NCI-H345 treated with DMSO at 0.1 percent for 48 hours (cell line): ENCODE measurements around the gene FAM25A.
"Not testable (repeated sequence)": the region's sequence is repeated elsewhere in the genome, so short reads cannot be mapped to it uniquely, and the experiment has no call there.

Experiments used
- DNase-seq: peaks from one replicate; lab custom pipeline; 2025; ENCODE audit not compliant: unreplicated experiment; lab: John Stamatoyannopoulos, UW

The FAM25A gene

DNA sequence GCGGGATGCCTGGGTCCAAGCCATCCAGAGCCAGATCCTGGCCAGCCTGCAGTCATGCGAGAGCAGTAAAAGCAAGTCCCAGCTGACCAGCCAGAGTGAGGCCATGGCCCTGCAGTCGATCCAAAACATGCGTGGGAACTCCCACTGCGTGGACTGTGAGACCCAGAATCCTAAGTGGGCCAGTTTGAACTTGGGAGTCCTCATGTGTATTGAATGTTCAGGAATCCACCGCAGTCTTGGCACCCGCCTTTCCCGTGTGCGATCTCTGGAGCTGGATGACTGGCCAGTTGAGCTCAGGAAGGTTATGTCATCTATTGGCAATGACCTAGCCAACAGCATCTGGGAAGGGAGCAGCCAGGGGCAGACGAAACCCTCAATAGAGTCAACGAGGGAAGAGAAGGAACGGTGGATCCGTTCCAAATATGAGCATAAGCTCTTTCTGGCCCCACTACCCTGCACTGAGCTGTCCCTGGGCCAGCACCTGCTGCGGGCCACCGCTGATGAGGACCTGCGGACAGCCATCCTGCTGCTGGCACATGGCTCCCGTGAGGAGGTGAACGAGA is 10.9 kb upstream of the FAM25A start:
- not testable (repeated sequence) for DNase-seq

DNA sequence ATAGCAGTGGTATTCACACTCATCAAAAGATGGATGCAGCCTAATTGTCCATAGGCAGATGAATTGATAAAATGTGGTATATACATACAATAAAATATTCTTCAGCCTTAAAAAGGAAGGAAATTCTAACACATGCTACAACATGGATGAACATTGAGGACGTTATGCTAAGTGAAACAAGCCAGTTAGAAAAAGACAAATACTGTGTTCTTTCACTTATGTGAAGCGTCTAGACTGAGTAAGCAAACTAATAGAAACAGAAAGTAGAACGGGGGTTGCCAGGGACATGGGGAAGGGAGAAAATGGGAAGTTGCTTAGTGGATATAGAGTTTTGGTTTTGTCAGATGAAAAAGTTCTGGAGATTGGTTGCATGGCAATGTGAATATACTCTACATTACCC is 6.6 kb upstream of the FAM25A start:
- not testable (repeated sequence) for DNase-seq

DNA sequence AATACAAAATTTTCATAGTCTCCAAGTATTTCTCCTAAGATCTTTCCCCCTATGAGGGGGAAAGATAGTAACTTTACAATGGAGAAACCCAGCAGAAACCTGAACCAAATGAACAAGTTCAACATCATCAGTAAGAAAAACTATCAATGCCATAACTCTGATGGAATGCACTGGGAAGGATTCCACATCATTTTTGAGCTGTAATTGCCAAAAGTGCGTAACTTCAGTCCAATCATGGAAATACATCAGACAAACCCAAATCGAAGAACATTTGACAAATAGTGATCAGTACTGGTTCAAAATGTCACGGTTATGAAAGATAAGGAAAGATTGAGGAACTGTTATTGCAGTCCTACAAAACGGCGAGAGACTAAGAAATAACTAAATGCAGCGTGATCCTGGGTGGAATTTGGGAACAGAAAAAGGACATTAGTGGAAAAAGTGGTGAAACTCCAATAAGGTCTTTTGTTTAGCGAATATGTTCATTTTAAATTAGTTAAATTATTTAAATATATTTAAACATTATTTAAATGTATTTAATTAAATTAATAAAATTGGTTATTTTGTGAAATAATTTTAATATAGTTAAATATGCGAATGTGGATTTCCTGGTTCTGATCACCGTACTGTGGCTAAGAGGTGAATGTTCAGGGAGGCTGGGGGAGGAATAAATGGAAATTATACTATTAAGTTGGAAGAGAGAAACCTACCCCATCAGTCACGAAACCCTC is 4.9 kb upstream of the FAM25A start:
- DNase-seq = not testable (repeated sequence)

DNA sequence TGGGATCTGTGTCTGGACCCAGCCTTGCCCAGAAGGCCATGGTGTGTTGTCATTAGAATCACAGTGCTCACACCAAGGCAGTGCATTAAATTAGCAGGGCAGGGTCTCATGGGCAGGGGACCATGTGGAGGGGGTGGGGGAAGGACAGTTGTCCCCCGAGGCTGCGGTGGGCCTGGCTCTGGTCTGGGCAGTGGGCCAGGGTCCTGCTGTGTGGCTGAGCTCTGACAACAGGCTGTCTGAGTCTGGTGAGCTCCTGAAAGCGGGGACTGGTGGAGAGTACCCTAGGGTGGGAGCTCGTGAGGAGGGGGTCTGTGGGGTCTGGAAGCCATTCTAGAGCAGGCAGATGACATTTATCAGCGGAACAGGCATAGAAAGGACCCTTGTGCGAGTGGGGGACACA is 2.0 kb upstream of the FAM25A start:
- not testable (repeated sequence) for DNase-seq

DNA sequence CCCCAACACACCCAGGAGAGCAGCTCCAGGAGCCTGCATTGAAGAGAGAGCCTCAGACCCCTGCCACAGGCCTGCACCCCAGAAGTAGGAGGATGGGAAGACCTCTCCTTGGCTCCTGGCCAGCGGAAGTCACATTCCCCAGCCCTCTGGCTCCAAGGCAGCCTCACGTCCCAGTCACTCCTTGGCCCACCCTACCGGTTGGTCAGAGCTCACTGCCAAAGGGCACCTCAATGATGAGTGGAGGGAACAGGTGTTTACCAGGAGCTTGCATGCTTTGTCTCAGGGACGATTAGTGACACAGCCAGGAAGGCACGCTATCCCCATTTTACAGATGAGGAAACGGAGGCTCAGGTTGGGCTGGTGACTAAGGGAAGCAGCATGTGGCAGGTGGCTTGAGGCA is 1.0 kb upstream of the FAM25A start:
- DNase-seq = not testable (repeated sequence)

DNA sequence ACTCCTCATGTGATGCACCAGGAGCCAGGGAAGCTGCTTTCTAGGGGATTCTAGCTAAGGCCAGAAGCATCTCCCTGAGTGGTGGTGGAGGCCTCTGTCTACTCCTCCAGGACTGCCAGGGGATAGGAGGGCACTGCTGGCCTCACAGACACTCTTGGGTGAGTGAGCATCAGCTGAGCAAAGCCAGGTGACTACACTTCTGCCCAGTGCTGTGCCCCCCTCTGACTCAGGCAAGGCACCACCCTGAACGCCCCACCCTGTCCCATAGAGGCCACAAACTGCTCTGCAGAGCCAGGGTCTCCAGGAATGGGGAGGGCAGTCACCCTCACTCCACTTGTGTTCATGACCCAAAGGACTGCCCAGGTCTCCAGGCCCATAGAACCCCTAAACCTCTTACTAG is 590 bp upstream of the FAM25A start:
- not testable (repeated sequence) for DNase-seq

DNA sequence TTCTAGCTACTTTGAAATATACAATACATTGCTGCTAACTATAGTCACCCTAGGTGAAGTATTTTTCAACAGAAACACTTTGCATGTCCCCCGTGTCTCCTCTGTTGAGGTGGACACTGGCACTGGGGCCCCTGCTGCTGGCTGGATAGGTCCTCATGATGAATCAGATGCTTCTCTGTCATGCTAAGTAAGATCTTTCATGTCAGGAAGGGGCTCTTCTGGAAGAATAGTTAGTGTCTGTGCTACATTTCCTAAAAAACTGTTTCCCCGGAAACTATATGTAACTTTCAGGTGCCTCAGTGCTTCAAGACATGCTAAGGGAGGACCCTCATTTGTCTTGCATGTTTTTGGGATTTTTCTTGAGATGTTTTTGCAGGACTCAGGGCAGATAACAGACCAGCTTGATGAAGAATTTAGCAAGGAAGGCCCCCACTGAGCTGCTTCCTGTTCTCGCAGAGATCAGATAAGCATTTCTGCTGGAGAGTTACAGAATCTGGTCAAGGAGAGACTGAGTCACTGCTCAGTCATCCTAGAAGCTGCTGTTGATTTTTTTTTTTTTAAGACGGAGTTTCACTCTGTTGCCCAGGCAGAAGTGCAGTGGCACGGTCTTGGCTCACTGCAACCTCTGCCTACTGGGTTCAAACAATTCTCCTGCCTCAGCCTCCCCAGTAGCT is 5.3 kb downstream of the FAM25A start:
- not testable (repeated sequence) for DNase-seq

DNA sequence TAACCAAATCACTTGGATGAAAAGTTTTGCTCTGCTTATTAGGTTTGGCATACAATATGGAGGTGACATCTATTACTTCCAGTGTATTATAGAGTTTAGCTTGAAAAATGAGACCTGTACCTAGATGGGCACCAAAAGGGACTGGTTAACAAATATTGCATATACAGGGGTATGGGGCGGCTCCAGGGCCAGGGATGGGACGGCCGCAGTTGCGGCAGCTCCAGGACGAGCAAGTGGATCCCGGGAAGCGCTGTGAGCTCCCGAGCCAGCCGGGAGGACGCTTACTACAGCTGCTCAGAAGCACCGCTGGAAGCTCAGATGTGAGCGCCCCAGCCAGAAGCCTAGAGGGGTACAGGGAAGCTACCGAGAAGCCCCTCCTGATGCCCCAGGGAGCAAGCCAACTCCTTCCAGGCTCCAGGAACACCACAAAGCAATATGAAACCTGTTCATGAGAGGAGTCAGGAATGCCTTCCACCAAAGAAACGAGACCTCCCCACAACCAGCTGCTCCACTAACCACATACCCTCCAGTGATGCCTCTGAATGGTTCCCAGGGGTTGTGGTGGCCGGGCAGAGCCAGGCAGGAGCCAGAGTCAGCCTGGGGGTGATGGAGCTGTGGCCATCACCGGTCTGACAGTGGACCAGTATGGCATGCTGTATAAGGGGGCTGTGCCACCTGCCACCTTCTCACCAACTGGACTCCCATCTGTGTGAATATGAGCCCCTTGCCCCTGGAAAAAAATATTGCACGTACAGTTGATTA is 6.8 kb downstream of the FAM25A start:
- DNase-seq = not testable (repeated sequence)

DNA sequence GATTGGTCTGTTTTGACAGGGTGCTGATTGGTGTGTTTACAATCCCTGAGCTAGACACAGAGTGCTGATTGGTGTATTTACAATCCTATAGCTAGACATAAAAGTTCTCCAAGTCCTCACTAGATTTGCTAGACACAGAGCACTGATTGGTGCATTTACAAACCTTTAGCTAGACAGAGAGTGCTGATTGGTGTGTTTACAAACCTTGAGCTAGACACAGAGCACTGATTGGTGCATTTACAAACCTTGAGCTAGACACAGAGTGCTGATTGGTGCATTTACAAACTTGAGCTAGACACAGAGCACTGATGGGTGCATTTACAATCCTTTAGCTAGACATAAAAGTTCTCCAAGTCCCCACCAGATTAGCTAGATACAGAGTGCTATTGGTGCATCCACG is 10.3 kb downstream of the FAM25A start:
- not testable (repeated sequence) for DNase-seq

DNA sequence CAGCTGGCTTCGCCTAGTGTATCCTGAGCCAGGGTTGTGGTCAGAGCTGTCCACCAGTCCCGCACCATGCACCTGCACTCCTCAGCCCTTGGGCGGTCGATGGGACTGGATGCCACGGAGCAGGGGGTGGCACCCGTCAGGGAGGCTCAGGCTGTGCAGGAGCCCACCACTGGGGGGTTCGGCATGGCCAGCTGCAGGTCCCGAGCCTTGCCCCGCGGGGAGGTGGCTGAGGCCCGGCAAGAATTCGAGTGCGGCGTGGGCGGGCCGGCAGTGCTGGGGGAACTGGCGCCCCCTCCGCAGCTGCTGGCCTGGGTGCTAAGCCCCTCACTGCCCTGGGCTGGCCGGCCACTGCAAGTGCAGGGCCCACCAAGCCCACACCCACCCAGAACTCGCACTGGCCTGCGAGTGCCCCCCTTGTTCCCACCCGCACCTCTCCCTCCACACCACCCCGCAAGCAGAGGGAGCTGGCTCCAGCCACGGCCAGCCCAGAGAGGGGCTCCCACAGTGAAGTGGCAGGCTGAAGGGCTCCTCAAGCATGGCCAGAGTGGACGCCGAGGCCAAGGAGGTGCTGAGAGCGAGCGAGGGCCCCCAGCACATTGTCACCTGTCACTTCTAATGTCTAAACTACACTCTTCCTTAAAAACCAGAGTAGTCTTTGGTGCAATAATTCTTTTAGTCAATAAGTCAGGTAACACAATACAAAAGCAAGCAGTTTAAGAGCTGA is 11.0 kb downstream of the FAM25A start:
- DNase-seq = no peak

DNA sequence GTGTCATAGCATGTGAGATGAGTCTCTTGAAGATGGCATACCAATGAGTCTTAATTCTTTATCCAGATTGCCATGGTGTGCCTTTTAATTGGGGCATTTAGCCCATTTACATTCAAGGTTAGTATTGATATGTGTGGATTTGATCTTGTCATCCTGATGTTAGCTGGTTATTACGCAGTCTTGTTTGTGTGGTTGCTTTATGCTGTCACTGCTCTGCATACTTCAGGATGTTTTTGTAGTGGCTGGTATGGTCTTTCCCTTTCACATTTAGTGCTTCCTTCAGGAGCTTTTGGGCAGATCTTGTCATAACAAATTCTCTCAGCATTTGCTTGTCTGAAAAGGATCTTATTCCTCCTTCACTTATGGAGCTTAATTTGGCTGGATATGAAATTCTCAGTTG is 16.5 kb downstream of the FAM25A start:
- no peak for DNase-seq

DNA sequence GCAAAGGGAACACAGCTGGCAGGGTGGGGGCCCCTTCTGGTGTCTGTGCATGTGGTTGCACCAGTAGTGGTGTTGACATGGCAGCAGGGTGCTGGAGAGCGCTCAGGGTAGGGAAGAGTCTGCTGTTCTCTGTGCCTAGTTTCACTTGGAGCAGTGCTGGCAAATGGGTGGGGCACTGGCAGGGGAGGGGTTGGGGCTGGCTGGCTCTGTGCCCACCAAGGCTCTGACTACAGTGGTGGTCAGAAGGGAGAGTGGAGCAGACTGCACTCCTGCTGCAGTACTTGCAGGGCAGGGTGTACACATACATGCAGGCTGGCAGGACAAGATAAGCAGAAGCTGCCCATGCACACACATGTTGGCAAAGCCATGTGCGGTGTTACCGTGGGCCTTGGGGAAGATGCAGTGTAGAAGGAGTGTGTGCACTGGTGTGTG is 18.2 kb downstream of the FAM25A start:
- no peak for DNase-seq

DNA sequence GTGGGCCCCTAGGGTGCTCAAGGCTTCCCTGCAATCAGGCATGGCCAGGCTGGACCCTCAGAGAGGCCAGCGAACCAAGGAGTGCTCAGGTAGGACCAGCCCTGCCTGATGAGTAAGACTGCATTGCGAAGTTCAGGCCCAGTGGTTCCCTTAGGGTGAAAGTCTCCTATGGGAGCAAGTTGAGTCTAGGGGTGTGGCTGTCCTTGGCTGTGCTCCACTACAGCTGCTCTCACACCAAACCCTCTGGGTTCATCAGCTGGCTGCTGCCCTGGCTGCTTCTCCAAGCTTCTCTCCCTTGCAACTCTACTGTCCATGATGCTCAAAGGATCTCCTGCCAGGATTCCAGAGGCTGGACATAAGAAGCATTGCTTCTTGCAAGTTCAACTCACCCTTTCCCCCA is 18.7 kb downstream of the FAM25A start:
- no peak for DNase-seq

DNA sequence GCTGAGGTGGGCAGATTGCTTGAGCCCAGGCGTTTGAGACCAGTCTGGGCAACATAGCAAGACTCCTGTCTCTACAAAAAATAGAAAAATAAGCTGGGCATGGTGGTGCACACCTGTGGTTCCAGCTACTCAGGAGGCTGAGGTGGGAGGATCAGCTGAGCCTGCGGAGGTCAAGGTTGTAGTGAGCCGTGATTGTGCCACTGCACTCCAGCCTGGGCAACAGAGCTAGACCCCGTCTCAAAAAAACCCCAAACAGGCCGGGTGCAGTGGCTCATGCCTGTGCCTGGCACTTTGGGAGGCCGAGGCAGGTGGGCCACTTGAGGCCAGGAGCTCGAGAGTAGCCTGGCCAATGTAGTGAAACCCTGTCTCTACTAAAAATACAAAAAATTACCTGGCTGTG is 23.5 kb downstream of the FAM25A start:
- not testable (repeated sequence) for DNase-seq

DNA sequence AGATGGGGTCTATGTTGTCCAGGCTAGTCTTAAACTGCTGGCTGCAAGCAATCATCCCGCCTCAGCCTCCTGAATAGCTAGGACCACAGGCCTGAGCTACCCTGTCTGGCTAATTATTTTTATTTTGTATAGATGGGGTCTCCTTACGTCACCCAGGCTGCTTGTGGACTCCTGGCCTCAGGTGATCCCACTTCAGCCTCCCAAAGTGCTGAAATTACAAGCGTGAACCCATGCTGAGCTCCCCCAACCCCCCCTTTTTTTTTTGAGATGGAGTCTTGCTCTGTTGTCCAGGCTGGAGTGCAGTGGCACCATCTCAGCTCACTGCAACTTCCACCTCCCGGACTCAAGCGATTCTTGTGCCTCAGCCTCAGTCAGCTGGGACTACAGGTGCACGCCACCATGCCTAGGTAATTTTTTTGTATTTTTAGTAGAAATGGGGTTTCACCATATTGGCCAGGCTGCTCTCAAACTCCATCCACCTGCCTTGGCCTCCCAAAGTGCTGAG is 25.4 kb downstream of the FAM25A start:
- no peak for DNase-seq

DNA sequence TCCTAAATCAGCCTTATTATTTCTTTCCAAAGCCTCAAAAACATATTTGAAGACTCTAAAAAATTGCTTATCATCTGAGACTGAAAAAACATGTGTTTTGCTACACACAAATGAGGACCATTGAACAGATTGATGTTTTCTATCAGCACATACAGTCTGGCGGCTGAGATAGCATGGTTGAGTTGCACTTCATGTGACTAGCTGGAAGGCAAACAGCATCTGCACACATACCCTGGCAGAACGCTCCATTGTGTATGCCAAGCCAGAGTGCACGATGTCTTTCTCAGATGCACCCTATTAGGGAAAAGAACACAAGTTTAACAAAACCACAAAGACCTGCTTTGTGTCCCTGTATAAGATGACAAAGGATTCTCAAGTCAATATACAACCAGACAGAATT is 33.0 kb downstream of the FAM25A start:
- DNase-seq = no peak

DNA sequence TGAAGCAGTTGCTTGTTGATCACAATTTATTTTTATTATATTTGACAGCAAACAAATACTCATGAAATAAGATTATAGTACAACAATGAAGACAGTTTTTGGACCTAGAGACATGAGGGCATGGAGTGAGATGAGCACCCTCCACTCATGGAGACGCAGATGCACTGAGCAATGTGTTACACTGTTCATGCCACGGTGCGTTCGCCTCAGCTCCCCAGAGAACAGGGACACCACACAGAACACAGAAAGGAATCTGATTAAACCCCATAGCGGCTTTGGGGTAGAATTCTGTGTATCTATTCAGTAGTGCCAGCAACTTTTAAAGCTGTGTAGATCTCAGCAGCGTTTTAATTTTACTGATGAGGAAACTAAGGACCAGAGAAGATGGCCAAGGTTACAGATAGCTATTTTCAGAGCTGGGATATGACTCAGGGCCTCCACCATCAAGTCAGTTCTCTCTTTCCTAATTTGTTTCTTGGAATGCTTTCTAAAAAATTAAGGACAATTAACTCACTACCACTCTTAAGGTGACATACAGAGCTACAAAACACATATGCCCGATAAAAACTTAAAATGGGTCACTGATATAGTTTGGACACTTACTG is 33.6 kb downstream of the FAM25A start:
- DNase-seq = no peak

DNA sequence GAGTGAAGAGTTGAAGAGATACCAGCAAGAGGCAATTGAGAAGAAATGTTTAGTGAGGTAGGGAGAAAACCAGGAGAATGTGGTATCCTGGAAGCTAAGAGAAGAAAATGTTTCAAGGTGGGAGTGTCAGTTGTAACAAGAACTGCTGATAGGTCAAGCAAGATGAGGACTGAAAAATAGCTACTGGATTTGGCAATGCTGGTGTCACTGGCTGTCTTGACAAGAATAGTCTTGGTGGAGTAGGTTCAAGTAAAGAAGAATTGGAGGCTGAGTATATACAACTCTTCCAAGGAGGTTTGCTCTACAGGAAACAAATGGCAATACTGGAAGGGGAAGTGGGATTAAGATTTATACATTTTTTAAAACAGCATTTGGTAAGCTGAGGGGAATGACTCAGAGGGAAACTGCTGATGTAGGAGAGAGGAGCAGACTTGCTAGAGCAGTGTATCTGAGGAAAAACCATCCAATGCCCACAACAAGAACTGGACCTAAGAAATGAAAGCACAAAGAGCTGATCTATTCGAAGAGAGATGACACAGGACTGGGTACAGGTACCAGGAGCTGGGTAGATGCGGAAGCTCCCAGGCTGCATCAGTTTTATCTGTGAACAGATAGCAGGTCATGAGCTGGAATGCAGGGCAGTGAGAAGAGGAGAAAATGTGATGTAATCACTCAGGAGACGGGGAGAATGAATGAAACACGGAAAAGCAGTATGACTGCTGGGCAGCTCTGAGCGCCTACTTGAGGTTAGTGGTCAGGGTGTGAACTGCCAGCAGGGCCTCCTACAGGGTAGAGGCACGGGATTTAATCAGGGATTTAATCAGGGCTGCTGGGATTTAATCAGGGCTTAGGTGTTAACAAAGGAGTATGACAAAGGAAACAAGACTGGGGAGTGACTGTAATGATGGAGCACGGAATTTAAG is 34.5 kb downstream of the FAM25A start:
- DNase-seq = no peak

DNA sequence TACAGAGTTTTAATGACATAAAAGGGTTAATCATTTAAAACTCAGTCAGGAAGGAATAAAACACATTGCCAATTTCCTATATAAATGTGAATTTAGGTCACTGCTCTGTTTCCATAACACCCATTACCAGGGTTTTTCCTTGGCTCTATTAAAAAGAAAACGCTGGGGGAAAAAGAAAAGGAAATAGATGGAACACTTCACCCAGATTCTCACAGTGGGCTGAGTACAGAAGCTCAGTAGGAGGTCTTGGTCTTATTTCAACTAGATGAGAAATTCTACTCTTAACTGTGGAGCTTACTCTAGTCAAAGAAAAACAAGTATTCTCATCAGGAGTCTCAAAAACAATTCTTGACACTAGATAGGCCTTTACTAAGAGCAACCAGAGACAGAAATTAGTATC is 38.1 kb downstream of the FAM25A start:
- no peak for DNase-seq
